D721Med (cell line): Measurements from ENCODE around the gene TNFRSF1B.

ENCODE experiments used
- DNase-seq: peaks from one replicate; pipeline ENCODE4 v3.0.0; 2011; ENCODE audit warnings: low spot score; ENCODE audit not compliant: insufficient read length
- FAIRE-seq: peaks from 2 replicates; lab custom pipeline; 2011; peaks lifted over from hg19 to GRCh38; lab: Jason Lieb, UNC
- CTCF ChIP-seq: IDR thresholded peaks from 2 replicates; pipeline ENCODE4 v1.5.1; 2012; ENCODE audit warnings: mild to moderate bottlenecking, control low read depth; ENCODE audit not compliant: insufficient read depth; ENCODE audit errors: missing control alignments

Gene TNFRSF1B

GRCh38 chr1:12203216-12204007 is 36.6 kb downstream of the TNFRSF1B start:
- no peak for DNase-seq
- TF ChIP-seq CTCF, result no peak
- FAIRE-seq, result no peak

GRCh38 chr1:12204140-12204539 is 37.3 kb downstream of the TNFRSF1B start:
- no peak for DNase-seq
- no peak for TF ChIP-seq CTCF
- FAIRE-seq, result no peak

GRCh38 chr1:12204754-12205658 is 38.2 kb downstream of the TNFRSF1B start:
- FAIRE-seq (no peak), DNase-seq (no peak)
- no peak for TF ChIP-seq CTCF

- no peak for FAIRE-seq
- no peak for TF ChIP-seq CTCF
- DNase-seq, result no peak
Measured at GRCh38 chr1:12206238-12206637, 39.4 kb downstream of the TNFRSF1B start.

- no peak for FAIRE-seq
- no peak for DNase-seq
- no peak for TF ChIP-seq CTCF
Measured at GRCh38 chr1:12206792-12207424, 40.1 kb downstream of the TNFRSF1B start.

- FAIRE-seq (no peak), DNase-seq (no peak)
Measured at GRCh38 chr1:12208271-12208670, 41.5 kb downstream of the TNFRSF1B start.

More at GRCh38 chr1:12208271-12208670, 41.5 kb downstream of the TNFRSF1B start:
- TF ChIP-seq CTCF, result no peak
